Hepatocyte (in vitro differentiated cells): ENCODE results near the gene ZC3H8. TPM values are rescaled to one million over a fixed set of nuclear protein-coding genes. Genes with fewer than 3 reads are reported as not detected.

Experiments
- DNase-seq: peaks from one replicate; pipeline ENCODE4 v3.0.0-alpha.2; 2016; ENCODE audit warnings: low spot score
- H2AFZ ChIP-seq: fragments of 200-600 bp; sonication (generic); 2 replicates; pipeline ENCODE4 v1.6.0; 2016; ENCODE audit warnings: antibody characterized with exemption, mild to moderate bottlenecking
- H3K27ac ChIP-seq: fragments of 200-600 bp; sonication (generic); 2 replicates; pipeline ENCODE4 v1.5.1; 2016; ENCODE audit warnings: mild to moderate bottlenecking
- H3K27me3 ChIP-seq: fragments of 200-600 bp; sonication (generic); 2 replicates; pipeline ENCODE4 v1.6.1; 2016
- H3K36me3 ChIP-seq: fragments of 200-600 bp; sonication (generic); replicated peaks from 2 replicates; pipeline ENCODE4 v1.5.1; 2016; ENCODE audit warnings: low read depth; ENCODE audit not compliant: insufficient read depth
- H3K4me1 ChIP-seq: fragments of 200-600 bp; sonication (generic); 2 replicates; pipeline ENCODE4 v1.5.1; 2016; ENCODE audit warnings: mild to moderate bottlenecking, moderate library complexity; ENCODE audit not compliant: insufficient read depth
- H3K4me2 ChIP-seq: fragments of 200-600 bp; sonication (generic); 2 replicates; pipeline ENCODE4 v1.6.0; 2016
- H3K4me3 ChIP-seq: fragments of 200-600 bp; sonication (generic); 2 replicates; pipeline ENCODE4 v1.5.1; 2016; ENCODE audit warnings: mild to moderate bottlenecking
- H3K79me2 ChIP-seq: fragments of 200-600 bp; sonication (generic); 2 replicates; pipeline ENCODE4 v1.6.0; 2017; ENCODE audit warnings: mild to moderate bottlenecking
- H3K9me2 ChIP-seq: fragments of 200-600 bp; sonication (generic); replicated peaks from 2 replicates; pipeline ENCODE4 v1.6.0; 2017; ENCODE audit warnings: mild to moderate bottlenecking; ENCODE audit not compliant: insufficient read depth
- H3K9me3 ChIP-seq: fragments of 200-600 bp; sonication (generic); 2 replicates; pipeline ENCODE4 v1.5.1; 2016; ENCODE audit warnings: low read depth, mild to moderate bottlenecking
- H4K20me1 ChIP-seq: fragments of 200-600 bp; sonication (generic); 2 replicates; pipeline ENCODE4 v1.6.0; 2016; ENCODE audit warnings: mild to moderate bottlenecking; ENCODE audit not compliant: insufficient read depth, poor library complexity, severe bottlenecking
- EZH2 ChIP-seq: fragments of 200-600 bp; sonication (generic); IDR thresholded peaks from 2 replicates; pipeline ENCODE4 v1.6.1; 2016; ENCODE audit warnings: antibody characterized with exemption, mild to moderate bottlenecking, borderline replicate concordance
- EZH2phosphoT487 ChIP-seq: fragments of 200-600 bp; sonication (generic); IDR thresholded peaks from one replicate; pipeline ENCODE4 v1.6.1; 2018; ENCODE audit warnings: antibody characterized with exemption, mild to moderate bottlenecking, low read depth, moderate library complexity; ENCODE audit not compliant: unreplicated experiment, severe bottlenecking
- WGBS: methylation state at CpG from one replicate; pipeline ENCODE4 v1.1.6; 2016; ENCODE audit warnings: low lambda C conversion rate; ENCODE audit errors: missing lambda C conversion rate; 5-methylcytosine and 5-hydroxymethylcytosine counted together
- polyA plus RNA-seq: library from polyadenylated mRNA; unstranded; fragments of >200 nt; fragmentation: Nextera tagmentation; extraction: Ambion mirVana; gene quantifications from 2 replicates; pipeline ENCODE4 v1.2.1, GENCODE V29; 2016
- total RNA-seq: library from RNA; depleted of rRNA; stranded (reverse); fragments of >200 nt; gene quantifications from 2 replicates; pipeline ENCODE4 v1.2.3, GENCODE V29; 2014
- TF ChIP-seq, protein P1 (sequence below): fragments of 200-600 bp; sonication (generic); IDR thresholded peaks from 2 replicates; pipeline ENCODE4 v1.5.1; 2016; ENCODE audit warnings: antibody characterized with exemption, mild to moderate bottlenecking; ENCODE audit not compliant: poor library complexity

ZC3H8 gene
- total and polyA plus RNA-seq, 2 experiments from 2014 or later, result 13.6 to 17.5 TPM

DNA sequence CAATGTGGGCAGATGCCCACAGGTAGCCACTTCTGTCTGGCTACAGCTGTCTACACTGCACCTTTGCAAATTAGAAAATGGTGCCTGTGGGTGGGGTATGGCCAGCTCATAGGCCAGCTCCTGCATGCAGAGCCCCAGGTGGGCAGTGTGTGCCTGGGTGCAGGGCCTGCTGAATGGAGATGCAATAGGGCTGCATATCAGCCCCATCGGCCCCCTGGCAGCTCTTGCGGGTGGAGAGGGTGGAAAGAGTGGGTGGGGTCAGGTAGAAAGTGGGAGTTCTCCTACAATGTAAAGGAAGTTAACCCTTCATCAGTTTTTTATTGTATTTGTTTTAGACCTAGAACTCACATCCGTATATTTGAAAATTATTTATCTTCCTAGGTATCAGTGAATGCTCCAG lies 79.5 kb downstream of the ZC3H8 start:
- Histone ChIP-seq H3K4me2 (no peak overlapping the region), H4K20me1 (no peaks in the 10 kb centered on the region), H3K9me3 (no peaks in the 10 kb centered on the region), H3K79me2 (no peaks in the 10 kb centered on the region), H3K9me2 (no peaks in the 10 kb centered on the region), H3K27ac (no peak overlapping the region), H3K4me1 (no peaks in the 10 kb centered on the region), H2AFZ (no peak overlapping the region), H3K36me3 (no peaks in the 10 kb centered on the region), H3K27me3 (no peaks in the 10 kb centered on the region), H3K4me3 (no peak overlapping the region)
- no peak for DNase-seq
- 93% methylated on average over 3 of the region's 3 CpGs for WGBS
- TF ChIP-seq EZH2phosphoT487 (no peak), EZH2 (no peak)
- TF ChIP-seq, protein P1, sequence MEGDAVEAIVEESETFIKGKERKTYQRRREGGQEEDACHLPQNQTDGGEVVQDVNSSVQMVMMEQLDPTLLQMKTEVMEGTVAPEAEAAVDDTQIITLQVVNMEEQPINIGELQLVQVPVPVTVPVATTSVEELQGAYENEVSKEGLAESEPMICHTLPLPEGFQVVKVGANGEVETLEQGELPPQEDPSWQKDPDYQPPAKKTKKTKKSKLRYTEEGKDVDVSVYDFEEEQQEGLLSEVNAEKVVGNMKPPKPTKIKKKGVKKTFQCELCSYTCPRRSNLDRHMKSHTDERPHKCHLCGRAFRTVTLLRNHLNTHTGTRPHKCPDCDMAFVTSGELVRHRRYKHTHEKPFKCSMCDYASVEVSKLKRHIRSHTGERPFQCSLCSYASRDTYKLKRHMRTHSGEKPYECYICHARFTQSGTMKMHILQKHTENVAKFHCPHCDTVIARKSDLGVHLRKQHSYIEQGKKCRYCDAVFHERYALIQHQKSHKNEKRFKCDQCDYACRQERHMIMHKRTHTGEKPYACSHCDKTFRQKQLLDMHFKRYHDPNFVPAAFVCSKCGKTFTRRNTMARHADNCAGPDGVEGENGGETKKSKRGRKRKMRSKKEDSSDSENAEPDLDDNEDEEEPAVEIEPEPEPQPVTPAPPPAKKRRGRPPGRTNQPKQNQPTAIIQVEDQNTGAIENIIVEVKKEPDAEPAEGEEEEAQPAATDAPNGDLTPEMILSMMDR, result no peak

DNA sequence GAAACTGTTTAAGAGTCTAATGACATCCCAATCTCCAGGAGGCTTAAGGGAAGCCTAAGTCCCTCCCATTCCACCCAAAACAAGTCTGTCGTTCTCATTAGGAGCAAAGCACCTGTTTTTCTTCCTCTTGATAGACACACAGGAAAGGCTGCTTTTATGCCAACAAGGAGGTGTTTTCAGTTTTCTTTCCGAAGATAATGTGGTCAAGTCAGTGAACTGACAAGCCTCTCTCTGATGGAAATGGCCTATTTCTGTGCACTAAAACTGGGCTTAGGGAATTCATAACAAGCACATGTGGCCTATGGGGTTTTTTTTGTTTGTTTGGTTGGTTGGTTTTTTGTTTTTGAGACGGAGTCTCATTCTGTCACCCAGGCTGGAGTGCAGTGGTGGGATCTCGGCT lies 80.5 kb downstream of the ZC3H8 start:
- WGBS, result 79% methylated on average over 4 of the region's 4 CpGs
- TF ChIP-seq, protein P1, result no peak
- no peak for TF ChIP-seq EZH2
- no peak for TF ChIP-seq EZH2phosphoT487
- Histone ChIP-seq H3K4me2 (no peak overlapping the region), H3K9me3 (no peaks in the 10 kb centered on the region), H3K9me2 (no peaks in the 10 kb centered on the region), H3K4me3 (no peak overlapping the region), H3K27me3 (no peaks in the 10 kb centered on the region), H3K4me1 (no peaks in the 10 kb centered on the region), H4K20me1 (no peaks in the 10 kb centered on the region), H2AFZ (no peak overlapping the region), H3K79me2 (no peaks in the 10 kb centered on the region), H3K36me3 (no peaks in the 10 kb centered on the region), H3K27ac (no peak overlapping the region)
- DNase-seq, result no peak

DNA sequence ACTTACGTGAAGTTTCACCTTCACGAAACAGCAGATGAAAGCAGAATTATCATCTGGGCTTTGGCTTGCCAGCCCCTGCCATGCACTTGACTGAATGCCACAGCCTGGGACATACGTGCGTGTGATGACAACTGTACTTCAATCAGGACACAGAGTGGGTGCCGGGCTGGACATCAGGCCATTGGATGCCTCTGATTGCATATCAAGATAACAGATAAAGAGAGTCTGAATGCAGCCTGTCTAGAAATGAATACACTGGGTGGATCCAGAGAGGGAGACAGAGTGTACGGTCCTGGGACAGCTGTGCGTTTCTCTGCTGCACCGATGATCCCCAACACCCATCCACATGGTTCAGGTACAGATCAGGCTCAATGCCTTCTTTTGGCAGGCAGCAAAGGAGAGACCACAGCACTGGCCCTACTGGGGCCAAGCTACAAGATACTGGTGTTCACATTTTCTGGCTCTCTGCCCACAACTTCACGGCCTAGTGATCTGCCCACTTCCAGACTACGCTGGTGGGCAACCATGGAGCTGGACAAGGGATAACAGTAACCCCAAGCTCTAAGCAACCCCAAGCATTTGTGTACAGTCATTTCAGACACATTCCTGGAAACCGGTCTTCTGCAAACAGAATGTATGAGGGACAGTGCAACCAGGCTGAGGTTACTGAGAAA lies 81.1 kb downstream of the ZC3H8 start:
- no peak for DNase-seq
- no peak for TF ChIP-seq EZH2
- TF ChIP-seq EZH2phosphoT487, result no peak
- TF ChIP-seq, protein P1, result no peak
- H3K36me3 ChIP-seq, result no peaks in the 10 kb centered on the region
- no peak overlapping the region for H2AFZ ChIP-seq
- WGBS, result 87% methylated on average over 11 of the region's 11 CpGs
- H3K9me2 ChIP-seq, result no peaks in the 10 kb centered on the region
- H3K4me1 ChIP-seq, result no peaks in the 10 kb centered on the region
- H3K9me3 ChIP-seq, result no peaks in the 10 kb centered on the region
- H3K4me2 ChIP-seq, result no peak overlapping the region
- no peaks in the 10 kb centered on the region for H3K79me2 ChIP-seq
- no peaks in the 10 kb centered on the region for H4K20me1 ChIP-seq
- H3K4me3 ChIP-seq, result no peak overlapping the region
- no peak overlapping the region for H3K27ac ChIP-seq
- H3K27me3 ChIP-seq, result no peaks in the 10 kb centered on the region
